ENCODE measurements around the gene KRTAP16-1.
"Not testable (repeated sequence)": the region's sequence is repeated elsewhere in the genome, so short reads cannot be mapped to it uniquely, and the experiment has no call there.

Gene KRTAP16-1, protein sequence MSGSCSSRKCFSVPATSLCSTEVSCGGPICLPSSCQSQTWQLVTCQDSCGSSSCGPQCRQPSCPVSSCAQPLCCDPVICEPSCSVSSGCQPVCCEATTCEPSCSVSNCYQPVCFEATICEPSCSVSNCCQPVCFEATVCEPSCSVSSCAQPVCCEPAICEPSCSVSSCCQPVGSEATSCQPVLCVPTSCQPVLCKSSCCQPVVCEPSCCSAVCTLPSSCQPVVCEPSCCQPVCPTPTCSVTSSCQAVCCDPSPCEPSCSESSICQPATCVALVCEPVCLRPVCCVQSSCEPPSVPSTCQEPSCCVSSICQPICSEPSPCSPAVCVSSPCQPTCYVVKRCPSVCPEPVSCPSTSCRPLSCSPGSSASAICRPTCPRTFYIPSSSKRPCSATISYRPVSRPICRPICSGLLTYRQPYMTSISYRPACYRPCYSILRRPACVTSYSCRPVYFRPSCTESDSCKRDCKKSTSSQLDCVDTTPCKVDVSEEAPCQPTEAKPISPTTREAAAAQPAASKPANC

GRCh38 chr17:41308918-41309359, at the start of gene KRTAP16-1:
TSS of gene KRTAP16-1 (minus strand) at chr17:41309309. CDS start at chr17:41309253, 56 bp downstream.
- no peak for DNase-seq

DNA sequence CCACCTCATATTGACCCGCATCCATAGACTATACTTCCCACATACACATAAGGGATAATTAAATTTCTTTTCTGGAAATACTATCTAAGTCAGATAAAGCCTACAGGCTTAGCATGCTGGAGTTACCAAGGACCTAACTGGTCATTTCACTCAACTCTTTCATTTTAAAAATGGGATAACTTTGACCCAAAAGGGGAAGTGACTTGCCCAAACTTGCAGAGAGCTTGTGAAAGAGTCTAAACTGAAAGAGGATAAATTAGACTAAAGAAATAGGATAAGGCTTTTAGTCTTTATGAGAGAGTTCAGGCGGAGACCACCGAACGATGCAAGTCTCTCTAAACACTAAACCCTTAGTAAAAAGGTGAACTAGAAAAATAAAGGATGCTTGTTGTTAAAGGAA, 45.4 kb upstream of the KRTAP16-1 start:
- no peak for DNase-seq

- DNase-seq = no peak
Measured at GRCh38 chr17:41352597-41353366, 43.7 kb upstream of the KRTAP16-1 start.

- no peak for DNase-seq
Measured at GRCh38 chr17:41351177-41351576, 42.1 kb upstream of the KRTAP16-1 start.

GRCh38 chr17:41350381-41350878, 41.3 kb upstream of the KRTAP16-1 start, which contains the start of gene KRT33A:
TSS of gene KRT33A (minus strand) at chr17:41350828. CDS start at chr17:41350767, 61 bp downstream.
- DNase-seq = not testable (repeated sequence)

GRCh38 chr17:41347869-41348760, 39.0 kb upstream of the KRTAP16-1 start:
- DNase-seq = no peak

GRCh38 chr17:41346421-41346820, 37.3 kb upstream of the KRTAP16-1 start:
- not testable (repeated sequence) for DNase-seq

DNA sequence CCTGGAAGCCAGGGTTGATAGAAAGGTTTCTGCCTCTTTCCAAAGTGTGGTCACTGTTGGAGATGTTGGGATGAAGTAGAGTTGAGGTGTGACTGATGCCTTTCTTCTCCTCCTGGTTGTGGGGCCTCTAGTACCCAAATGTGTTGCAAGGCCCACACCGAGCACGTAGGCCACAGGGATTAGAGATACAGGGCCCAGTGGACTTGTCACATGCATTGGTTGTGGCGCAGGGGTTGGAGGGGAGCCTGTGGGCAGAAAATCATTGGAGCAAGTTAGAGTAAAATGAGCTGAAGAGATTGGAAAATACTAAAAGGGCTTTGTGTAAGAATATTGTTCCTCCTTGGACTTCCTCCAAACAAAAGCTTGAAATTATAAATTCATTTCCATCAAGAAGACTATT, 36.9 kb upstream of the KRTAP16-1 start:
- no peak for DNase-seq

DNA sequence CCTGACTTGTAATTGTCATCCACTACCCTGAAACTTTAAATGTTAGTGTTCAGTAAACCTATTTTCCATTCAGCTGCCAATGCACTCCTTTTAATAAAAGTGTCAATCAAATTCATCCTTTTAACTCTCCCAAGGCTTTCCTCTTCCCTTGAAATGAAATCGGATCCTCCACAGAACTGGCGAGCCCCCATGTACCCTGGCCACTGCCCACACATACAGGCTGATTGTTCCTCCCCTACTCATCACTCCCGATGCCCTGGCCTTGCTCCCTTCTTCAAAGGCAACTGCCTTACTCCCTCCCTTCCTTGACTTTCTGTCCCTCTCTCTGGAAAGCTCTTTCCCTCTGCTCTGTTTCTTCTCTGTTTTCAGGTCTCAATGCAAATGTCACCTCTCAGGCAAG, 33.9 kb upstream of the KRTAP16-1 start:
- DNase-seq = no peak

DNA sequence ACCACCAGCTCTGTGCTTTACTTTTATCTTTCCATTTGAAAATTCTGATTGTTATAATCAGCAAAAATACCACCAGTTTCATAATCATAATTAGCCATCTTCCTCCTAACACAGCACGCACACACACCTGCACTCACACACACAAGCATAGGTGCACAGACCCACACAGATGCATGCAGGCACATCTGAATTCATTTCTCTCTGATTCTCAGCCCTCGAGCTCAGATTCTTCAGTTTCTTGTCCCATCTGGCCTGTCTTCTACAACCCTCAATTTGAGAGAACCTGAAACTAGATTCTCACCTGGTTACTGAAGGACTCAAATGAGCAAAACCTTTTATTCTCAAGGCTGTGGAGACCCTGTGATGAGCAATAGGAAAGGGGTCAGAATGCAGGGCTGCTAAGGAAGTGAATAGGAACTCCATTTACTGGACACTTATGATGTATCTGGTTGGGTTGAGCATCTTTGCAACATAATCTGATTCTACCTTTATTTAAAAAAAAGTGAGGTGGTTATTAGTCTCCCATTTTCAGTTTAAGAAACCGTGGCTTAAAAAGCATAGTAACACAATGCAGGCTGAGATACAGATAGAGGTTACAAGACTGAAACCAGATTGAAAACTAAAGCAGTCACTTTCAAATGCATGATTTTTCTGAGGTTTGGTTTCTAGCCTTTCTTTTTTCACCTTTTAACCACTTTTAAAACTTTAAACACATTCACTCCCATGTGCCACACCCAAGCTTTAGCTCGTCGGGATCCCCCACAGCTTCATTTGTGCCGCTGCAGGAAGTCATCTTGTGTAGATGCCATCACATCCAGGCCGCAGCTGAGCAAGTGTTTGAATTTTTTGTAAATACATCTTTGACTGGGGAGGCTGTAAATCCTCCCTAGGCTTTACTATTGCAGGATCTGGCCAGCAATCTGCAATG, 32.1 kb upstream of the KRTAP16-1 start:
- DNase-seq = no peak

- DNase-seq = no peak
Measured at GRCh38 chr17:41340494-41340893, 31.4 kb upstream of the KRTAP16-1 start.

GRCh38 chr17:41339571-41340172, 30.6 kb upstream of the KRTAP16-1 start:
- DNase-seq = no peak

DNA sequence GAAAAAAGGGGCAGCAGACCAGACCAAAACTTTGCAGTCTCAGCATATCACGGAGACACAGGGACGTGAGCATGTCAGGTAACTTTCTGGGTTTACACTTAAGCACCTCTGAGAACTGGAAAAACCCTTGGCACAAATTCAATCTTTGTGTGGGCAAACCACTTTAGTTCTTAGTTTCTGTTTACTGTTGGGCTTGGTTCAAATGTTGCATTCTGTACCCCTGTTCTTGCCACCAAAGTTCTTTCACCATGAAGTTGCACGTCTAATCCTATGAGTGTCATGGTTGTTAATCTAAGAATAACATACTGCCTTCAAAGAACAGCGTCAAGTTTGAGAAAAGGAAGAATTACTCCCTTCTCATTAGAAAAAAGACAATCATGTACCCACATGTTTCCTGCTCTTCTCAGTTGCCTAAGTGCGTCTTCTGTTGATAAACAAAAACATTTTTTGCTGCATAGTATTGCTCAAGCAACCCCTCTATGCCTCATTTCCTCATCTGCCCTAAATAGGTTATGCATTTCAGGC, 29.9 kb upstream of the KRTAP16-1 start:
- no peak for DNase-seq

DNA sequence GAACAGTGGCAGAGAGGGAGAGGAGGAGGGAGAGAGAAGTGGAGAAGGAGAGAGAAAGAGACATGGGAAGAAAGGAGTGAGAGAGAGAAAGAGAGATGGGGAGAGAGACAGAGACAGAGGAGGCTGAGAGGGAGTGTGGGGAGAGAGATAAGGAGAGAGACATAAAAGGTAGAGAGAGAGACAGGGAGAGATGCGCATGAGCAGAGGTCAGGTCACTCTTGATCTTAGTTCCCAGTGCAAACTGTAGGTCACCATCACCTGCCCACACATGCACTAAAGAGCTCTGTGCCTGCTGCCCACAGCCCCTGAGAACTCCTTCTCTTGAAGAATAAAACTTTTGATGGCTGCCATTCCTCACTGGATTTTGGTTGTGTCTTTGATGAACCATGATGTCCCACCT, 26.6 kb upstream of the KRTAP16-1 start:
- DNase-seq = no peak

- DNase-seq = no peak
Measured at GRCh38 chr17:41334385-41335305, 25.5 kb upstream of the KRTAP16-1 start.

DNA sequence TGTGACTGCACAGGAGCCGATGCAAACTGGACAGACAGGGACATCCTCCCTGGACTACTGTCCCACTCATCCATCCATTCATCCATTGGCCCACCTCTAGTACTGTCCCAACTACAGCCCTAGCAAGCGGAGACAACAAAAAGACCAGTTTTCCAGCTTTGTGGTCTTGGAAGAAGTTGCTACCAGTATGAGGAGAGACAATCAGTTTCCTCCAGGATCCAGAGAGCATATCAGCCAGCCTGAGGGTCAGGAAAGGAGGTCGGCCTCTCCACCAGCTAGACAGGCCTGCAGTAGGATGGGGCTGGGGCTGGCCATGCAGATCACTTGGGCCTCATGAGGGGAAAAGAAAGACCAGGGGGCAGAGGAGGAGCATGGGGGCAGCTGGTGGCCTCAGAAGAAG, 24.7 kb upstream of the KRTAP16-1 start:
- DNase-seq = no peak

DNA sequence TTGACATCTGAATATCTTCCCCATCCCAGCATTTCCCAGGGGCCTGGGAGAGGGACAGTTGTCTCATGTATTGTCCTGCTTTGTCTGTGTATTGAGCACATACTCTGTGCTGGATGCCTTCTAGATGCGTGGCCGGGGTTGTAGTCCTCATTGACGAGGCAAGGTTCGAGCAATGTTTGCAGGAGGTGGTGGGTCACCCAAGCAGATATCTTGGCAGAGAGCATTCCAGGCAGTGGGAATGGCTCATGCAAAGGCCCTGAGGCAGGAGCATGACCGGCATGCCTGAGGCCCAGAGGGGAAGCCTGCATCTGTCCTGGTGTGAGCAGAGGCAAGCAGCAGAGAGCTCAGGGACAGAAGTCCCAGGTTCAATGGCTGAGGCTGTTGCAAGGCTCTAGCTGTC, 24.0 kb upstream of the KRTAP16-1 start:
- DNase-seq = no peak

GRCh38 chr17:41332239-41332638, 23.1 kb upstream of the KRTAP16-1 start:
- no peak for DNase-seq

DNA sequence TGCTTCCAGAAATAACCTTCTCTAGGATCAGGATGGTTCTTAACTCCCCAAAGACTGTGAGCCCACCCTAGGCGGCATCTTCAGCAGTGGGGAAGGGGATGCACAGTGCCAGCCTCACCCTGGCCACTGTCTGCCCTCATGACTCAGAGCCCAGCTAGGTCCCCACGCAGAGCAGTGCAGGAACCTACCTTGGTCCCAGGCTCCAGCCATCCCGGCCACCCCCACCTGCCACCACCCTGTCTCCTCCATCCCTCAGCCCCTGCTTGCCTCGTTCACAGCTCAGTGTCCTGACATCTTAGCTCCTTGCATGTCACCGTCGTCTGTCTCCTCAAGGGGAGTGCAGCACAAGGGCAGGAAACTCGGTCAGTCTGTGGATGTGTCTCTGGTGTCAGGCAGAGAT, 22.5 kb upstream of the KRTAP16-1 start:
- DNase-seq = no peak
